PC-9 (cell line): Measurements from ENCODE around the gene NPHS1. TPM values are rescaled to one million over a fixed set of nuclear protein-coding genes. Genes with fewer than 3 reads are reported as not detected.

Source experiments
- BruUV-seq: library from RNA; stranded (reverse); fragments of 400-500 nt; replicated peaks from 2 replicates; lab custom pipeline; 2021; lab: Mats Ljungman, UMichigan
- CTCF ChIA-PET: fragments of 300-600 bp; sonication (Branson Sonifier 250); formaldehyde crosslinking; loops from one replicate; lab custom pipeline; 2022; ENCODE audit warnings: antibody characterized with exemption; lab: Charles Lee
- POLR2A ChIA-PET: fragments of 300-600 bp; sonication (Branson Sonifier 250); formaldehyde crosslinking; loops from one replicate; lab custom pipeline; 2022; ENCODE audit warnings: antibody characterized with exemption; ENCODE audit not compliant: unreplicated experiment; lab: Charles Lee
- DNase-seq, 2 experiments: peaks; one replicate each; pipeline versions ENCODE4 v3.0.0 to v3.0.0-alpha.2; 2015 to 2022; ENCODE audit warnings: mixed read lengths in 1 of 2
- H2AFZ ChIP-seq: fragments of 200-600 bp; sonication (generic); 2 replicates; pipeline ENCODE4 v1.8.1; 2017; ENCODE audit warnings: antibody characterized with exemption
- H3F3A ChIP-seq: fragments of 200-600 bp; sonication (generic); 2 replicates; pipeline ENCODE4 v1.8.1; 2017; ENCODE audit warnings: antibody characterized with exemption, mild to moderate bottlenecking, low read depth; ENCODE audit not compliant: insufficient read depth
- H3K27ac ChIP-seq: fragments of 200-600 bp; sonication (generic); 2 replicates; pipeline ENCODE4 v1.6.1; 2016; ENCODE audit warnings: mixed run types
- H3K27me3 ChIP-seq: fragments of 200-600 bp; sonication (generic); 2 replicates; pipeline ENCODE4 v1.6.1; 2016; ENCODE audit warnings: low read depth, mixed run types; ENCODE audit not compliant: insufficient read depth
- H3K36me3 ChIP-seq: fragments of 200-600 bp; sonication (generic); 2 replicates; pipeline ENCODE4 v1.6.1; 2016; ENCODE audit warnings: low read depth, mixed run types
- H3K4me1 ChIP-seq: fragments of 200-600 bp; sonication (generic); replicated peaks from 2 replicates; pipeline ENCODE4 v1.6.1; 2016; ENCODE audit warnings: mixed run types; ENCODE audit not compliant: insufficient read depth
- H3K4me2 ChIP-seq: fragments of 200-600 bp; sonication (generic); 2 replicates; pipeline ENCODE4 v1.6.1; 2017; ENCODE audit warnings: mixed run types
- H3K4me3 ChIP-seq: fragments of 200-600 bp; sonication (generic); 2 replicates; pipeline ENCODE4 v1.6.1; 2016; ENCODE audit warnings: mixed run types
- H3K79me2 ChIP-seq: fragments of 200-600 bp; sonication (generic); 2 replicates; pipeline ENCODE4 v1.6.1; 2017; ENCODE audit warnings: low read depth, mixed run types
- H3K9me2 ChIP-seq: fragments of 200-600 bp; sonication (generic); 2 replicates; pipeline ENCODE4 v1.8.1; 2017; ENCODE audit warnings: mild to moderate bottlenecking; ENCODE audit not compliant: insufficient read depth
- H3K9me3 ChIP-seq: fragments of 200-600 bp; sonication (generic); 2 replicates; pipeline ENCODE4 v1.8.1; 2016; ENCODE audit warnings: low read depth; ENCODE audit not compliant: insufficient read depth
- H4K20me1 ChIP-seq: fragments of 200-600 bp; sonication (generic); 2 replicates; pipeline ENCODE4 v1.8.1; 2017; ENCODE audit not compliant: insufficient read depth
- EZH2 ChIP-seq: fragments of 200-600 bp; sonication (generic); IDR thresholded peaks from 2 replicates; pipeline ENCODE4 v1.8.0; 2017; ENCODE audit warnings: antibody characterized with exemption, low read depth
- intact Hi-C: fragments of 100-400 bp; cut with micrococcal nuclease; formaldehyde crosslinking; loops from one replicate; pipeline ENCODE4 v1.10.0; 2022; ENCODE audit not compliant: unreplicated experiment
- total RNA-seq: library from RNA; stranded (reverse); gene quantifications from 2 replicates; pipeline ENCODE4 v1.2.3, GENCODE V29; 2021
- TF ChIP-seq, protein P1 (sequence below): fragments of 200-600 bp; sonication (generic); conservative IDR thresholded peaks from 2 replicates; pipeline ENCODE4 v1.6.1; 2017; ENCODE audit warnings: mixed run types, antibody characterized with exemption, mild to moderate bottlenecking, moderate library complexity

NPHS1 gene
- total RNA-seq, 1 experiment from 2014 or later = not detected

DNA sequence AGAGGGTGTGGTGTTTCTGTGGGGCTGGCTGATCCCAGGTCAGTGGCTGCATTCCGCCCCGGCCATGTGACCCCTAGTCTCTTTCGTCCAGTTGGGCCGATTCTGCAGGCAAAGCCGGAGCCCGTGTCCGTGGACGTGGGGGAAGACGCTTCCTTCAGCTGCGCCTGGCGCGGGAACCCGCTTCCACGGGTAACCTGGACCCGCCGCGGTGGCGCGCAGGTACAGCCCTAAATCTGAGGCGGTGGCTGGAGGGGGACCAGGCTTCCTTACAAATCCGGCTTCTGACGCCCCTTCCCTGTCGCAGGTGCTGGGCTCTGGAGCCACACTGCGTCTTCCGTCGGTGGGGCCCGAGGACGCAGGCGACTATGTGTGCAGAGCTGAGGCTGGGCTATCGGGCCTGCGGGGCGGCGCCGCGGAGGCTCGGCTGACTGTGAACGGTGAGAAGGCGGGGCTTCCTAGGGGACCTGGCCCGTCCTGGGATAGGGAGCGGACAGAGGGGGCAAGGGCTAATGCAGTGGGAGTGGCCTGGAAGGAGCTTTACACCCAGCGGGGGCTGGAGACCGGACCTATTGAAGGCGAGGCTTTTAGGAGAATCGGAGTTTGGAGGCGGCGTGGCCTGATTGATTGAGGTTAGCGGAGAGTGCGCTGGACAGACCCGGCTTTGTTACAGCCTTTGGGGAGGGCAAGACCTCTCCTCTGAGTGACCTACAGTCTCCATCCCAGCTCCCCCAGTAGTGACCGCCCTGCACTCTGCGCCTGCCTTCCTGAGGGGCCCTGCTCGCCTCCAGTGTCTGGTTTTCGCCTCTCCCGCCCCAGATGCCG lies 8.7 kb upstream of the NPHS1 start:
- TF ChIP-seq, protein P1, sequence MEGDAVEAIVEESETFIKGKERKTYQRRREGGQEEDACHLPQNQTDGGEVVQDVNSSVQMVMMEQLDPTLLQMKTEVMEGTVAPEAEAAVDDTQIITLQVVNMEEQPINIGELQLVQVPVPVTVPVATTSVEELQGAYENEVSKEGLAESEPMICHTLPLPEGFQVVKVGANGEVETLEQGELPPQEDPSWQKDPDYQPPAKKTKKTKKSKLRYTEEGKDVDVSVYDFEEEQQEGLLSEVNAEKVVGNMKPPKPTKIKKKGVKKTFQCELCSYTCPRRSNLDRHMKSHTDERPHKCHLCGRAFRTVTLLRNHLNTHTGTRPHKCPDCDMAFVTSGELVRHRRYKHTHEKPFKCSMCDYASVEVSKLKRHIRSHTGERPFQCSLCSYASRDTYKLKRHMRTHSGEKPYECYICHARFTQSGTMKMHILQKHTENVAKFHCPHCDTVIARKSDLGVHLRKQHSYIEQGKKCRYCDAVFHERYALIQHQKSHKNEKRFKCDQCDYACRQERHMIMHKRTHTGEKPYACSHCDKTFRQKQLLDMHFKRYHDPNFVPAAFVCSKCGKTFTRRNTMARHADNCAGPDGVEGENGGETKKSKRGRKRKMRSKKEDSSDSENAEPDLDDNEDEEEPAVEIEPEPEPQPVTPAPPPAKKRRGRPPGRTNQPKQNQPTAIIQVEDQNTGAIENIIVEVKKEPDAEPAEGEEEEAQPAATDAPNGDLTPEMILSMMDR = no peak
- TF ChIP-seq EZH2 = no peak
- H3K27ac ChIP-seq = no peak overlapping the region
- H3K4me2 ChIP-seq = no peak overlapping the region
- DNase-seq = no peak
- no peaks in the 10 kb centered on the region for H3K9me2 ChIP-seq
- ChIA-PET CTCF (no interaction called here), POLR2A (no interaction called here)
- no peak overlapping the region for H2AFZ ChIP-seq
- no peaks in the 10 kb centered on the region for H3F3A ChIP-seq
- no peaks in the 10 kb centered on the region for H4K20me1 ChIP-seq
- H3K27me3 ChIP-seq = peaks cover 90% of the 10 kb centered on the region
- H3K79me2 ChIP-seq = no peaks in the 10 kb centered on the region
- no peaks in the 10 kb centered on the region for H3K9me3 ChIP-seq
- H3K4me1 ChIP-seq = no peaks in the 10 kb centered on the region
- intact Hi-C loops = no loop called here
- no TSS peak for BruUV-seq
- H3K36me3 ChIP-seq = no peaks in the 10 kb centered on the region
- no peak overlapping the region for H3K4me3 ChIP-seq

DNA sequence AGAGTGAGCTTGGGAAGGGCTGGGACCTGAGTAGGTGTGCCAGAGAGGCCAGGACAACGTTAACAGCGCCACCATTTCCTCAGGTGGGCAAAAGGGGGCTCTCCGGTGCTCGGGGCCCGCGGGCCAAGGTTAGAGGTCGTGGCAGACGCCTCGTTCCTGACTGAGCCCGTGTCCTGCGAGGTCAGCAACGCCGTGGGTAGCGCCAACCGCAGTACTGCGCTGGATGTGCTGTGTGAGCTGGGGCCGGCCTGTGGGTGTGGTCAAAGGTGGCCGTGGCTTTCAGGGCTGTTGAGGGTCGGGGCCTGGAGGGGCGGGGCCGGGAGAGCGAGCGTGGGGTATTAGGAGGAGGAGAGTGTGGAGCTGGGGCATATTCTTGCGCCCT lies 8.1 kb upstream of the NPHS1 start:
- H3K36me3 ChIP-seq = no peaks in the 10 kb centered on the region
- H3K79me2 ChIP-seq = no peaks in the 10 kb centered on the region
- H3K27me3 ChIP-seq = peaks cover 89% of the 10 kb centered on the region
- no peaks in the 10 kb centered on the region for H4K20me1 ChIP-seq
- no peak overlapping the region for H3K4me3 ChIP-seq
- TF ChIP-seq, protein P1 = no peak
- TF ChIP-seq EZH2 = no peak
- no peaks in the 10 kb centered on the region for H3K4me1 ChIP-seq
- DNase-seq = no peak
- ChIA-PET CTCF (no interaction called here), POLR2A (no interaction called here)
- no peaks in the 10 kb centered on the region for H3K9me3 ChIP-seq
- no peaks in the 10 kb centered on the region for H3F3A ChIP-seq
- BruUV-seq = no TSS peak
- H3K4me2 ChIP-seq = no peak overlapping the region
- intact Hi-C loops = no loop called here
- H3K9me2 ChIP-seq = no peaks in the 10 kb centered on the region
- H2AFZ ChIP-seq = no peak overlapping the region
- no peak overlapping the region for H3K27ac ChIP-seq

DNA sequence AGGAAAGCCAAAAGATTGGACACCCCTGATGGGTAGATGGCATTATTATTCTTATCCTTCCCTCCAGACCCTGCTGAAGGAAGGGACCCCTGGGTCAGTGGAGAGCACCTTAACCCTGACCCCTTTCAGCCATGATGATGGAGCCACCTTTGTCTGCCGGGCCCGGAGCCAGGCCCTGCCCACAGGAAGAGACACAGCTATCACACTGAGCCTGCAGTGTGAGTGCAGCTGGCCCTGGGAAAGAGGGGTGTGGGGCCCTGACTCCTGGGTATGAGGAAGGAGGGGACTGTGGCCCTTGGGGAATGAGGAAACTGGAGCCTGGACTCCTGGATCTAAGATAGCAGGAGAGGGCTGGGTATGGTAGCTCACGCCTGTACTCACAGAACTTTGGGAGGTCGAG lies 7.1 kb upstream of the NPHS1 start:
- CTCF ChIA-PET = no interaction called here
- no peak for DNase-seq

More for the DNA sequence above, 7.1 kb upstream of the NPHS1 start:
- Histone ChIP-seq H3K4me1 (no peaks in the 10 kb centered on the region), H4K20me1 (no peaks in the 10 kb centered on the region), H3K9me3 (no peaks in the 10 kb centered on the region), H3K9me2 (no peaks in the 10 kb centered on the region), H3F3A (no peaks in the 10 kb centered on the region), H3K27me3 (peaks cover 91% of the 10 kb centered on the region), H3K4me3 (no peak overlapping the region), H3K36me3 (no peaks in the 10 kb centered on the region), H2AFZ (no peak overlapping the region), H3K4me2 (no peak overlapping the region), H3K27ac (no peak overlapping the region), H3K79me2 (no peaks in the 10 kb centered on the region)
- no peak for TF ChIP-seq EZH2
- TF ChIP-seq, protein P1 = no peak
- POLR2A ChIA-PET = interaction anchor here (0.6 kb wide), 1 partner anchor 197 kb away, joined by 6 read pairs; no protein-coding TSS in a partner anchor
- no TSS peak for BruUV-seq
- intact Hi-C loops = no loop called here
